Activated gamma-delta T cell (primary cell): ENCODE results near the gene ZDHHC11.
"Not testable (repeated sequence)": the region's sequence is repeated elsewhere in the genome, so short reads cannot be mapped to it uniquely, and the experiment has no call there.

ENCODE experiments used
- DNase-seq: peaks from one replicate; lab custom pipeline; 2025; lab: John Stamatoyannopoulos, UW

ZDHHC11 gene

DNA sequence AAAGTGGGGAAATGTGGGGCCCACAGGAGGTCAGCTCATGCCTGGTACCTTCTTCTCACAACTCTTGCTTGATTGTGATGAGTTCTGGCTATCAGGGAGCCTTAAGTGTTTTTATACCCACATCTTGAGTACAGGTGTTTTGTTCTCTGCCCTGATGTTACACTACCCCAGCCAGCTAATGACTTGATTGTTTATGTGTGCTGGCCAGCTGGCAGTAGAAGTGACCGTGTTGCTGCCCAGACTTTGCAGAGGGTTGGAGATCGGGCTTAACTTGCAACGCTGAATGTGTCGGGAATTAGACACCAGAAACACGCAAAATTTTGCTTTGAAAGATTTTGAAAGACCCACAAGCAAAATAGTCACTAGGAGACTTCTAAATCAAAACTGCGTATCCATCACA is 49.3 kb downstream of the ZDHHC11 start:
- DNase-seq: no peak

DNA sequence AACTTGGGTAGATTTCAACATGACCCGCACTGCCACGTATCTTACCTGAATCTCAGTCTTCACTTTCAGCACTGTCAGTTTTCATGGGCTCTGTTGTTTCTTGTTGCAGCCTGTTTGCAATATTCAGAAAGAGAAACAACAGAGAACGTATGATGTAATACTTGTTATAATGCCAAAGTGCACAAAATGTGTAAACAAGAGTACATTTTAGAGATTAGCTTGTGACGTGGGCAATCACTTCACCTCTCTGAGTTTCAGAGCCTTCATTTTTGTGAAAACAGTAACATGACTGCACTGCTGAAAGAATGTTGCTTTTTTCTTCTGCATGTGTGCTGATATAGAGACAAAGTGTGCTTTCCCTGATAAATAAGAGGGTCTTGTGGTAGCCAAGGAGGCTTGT is 49.7 kb downstream of the ZDHHC11 start:
- not testable (repeated sequence) for DNase-seq

DNA sequence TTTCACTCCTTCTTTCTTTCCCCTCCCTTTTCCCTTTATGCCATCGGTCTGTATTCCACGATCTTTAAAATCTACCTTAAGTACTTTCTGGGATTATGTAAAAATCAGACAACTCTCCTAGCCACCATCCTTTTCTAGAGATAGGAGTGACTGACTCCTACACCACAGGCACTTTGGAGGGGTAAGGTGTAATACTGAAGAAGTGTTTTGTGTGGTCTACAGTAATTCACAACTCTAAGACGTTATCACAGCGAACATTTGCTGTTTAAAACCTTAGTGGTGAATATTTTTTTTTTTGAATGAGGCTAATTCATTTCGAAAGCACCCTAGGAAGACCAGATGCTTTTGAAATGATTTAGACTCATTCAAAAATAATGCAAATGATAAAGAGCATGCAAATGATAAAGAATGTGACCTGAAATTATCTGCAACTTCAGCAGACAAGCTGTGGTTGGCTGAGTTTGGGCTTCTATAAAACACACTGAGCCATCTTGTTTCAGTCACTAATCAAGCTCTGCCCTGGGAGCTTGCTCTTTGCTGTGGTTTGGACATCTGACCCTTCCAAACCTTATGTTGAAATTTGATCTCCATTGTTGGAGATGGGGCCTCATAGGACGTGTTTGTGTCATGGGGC is 52.2 kb downstream of the ZDHHC11 start:
- not testable (repeated sequence) for DNase-seq

DNA sequence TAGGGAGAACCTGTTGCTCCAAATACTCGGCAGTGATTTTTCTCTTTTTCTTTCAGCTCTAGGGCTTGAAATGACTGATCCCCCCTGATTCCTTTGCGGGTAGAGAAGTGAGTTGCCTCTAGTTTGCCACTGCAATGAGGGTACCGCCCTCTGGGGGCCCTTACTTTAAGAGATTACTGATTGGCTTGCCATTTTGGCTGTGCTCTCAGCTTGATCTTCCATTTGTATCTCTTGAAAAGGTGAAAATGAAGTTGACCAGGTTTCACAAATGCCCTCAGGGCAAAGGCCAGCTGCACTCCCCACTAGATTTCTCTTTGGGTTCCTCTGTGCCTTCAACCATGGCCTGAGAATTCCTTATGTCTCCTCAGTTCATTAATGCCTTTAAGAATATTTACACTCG is 52.8 kb downstream of the ZDHHC11 start:
- not testable (repeated sequence) for DNase-seq

DNA sequence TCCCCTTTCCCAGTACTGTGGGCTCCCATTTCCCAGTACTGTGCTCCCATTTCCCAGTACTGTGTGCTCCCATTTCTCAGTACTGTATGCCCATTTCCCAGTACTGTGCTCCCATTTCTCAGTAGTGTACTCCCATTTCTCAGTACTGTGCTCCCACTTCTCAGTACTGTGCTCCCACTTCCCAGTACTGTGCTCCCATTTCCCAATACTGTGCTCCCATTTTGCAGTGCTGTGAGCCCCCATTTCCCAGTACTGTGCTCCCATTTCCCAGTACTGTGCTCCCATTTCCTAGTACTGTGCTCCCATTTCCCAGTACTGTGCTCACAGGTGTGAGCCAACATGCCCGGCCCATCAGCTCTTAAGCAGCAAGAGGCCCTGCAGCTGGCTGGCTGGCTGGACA is 54.9 kb downstream of the ZDHHC11 start:
- DNase-seq: not testable (repeated sequence)

DNA sequence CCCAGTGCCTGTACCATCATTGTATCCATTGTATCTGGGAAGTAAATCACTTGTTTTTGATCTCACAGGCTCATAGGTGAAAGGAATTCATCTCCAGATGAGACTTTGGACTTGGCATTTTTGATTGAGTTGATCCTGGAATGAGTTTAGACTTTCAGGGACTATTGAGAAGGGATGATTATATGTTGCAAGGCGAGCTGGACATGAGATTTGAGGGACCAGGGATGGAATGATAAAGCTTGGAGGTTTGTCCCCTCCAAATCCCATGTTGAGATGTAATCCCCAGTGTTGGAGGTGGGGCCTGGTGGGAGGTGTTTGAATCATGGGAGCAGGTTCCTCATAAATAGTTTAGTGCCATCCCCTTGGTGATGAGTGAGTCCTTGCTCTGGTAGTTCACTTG is 55.8 kb downstream of the ZDHHC11 start:
- DNase-seq: not testable (repeated sequence)

DNA sequence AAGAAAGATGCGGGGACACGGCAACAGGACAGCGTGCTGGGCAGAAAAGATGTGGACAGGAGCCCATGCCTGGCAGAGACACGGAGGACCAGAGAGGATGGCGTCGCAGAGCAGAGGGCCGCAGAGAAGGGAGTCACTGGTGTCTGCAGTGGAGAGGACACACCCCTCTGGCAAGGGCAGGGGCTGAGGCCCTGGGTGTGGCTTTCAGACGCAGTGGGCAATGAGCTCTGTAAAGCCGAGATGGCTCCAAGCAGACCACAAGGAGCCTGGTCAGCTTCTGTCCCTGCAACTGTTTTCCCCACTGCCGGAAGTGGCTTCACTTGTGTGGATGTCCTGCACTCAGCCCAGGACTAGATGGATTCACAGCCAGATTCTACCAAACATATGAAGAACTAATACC is 62.1 kb downstream of the ZDHHC11 start:
- DNase-seq: not testable (repeated sequence)

DNA sequence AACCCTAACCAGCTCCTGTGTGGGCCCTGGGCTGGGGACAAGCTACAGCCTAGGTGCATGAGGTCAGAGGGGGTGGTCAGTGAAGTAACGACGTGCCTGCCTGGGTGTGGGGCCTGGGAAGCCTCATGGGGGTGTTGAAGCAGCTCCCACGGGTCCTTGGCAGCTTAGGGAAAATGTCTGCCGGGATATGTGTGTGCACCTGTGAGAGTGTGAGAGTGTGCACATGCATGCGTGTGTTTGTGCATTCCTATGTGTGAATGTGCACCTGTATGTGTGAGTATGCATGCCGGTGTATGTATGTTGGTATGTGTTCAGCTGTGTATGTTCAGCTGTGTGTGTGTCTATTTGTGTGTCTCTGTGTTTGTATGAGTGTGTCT is 62.9 kb downstream of the ZDHHC11 start:
- not testable (repeated sequence) for DNase-seq

DNA sequence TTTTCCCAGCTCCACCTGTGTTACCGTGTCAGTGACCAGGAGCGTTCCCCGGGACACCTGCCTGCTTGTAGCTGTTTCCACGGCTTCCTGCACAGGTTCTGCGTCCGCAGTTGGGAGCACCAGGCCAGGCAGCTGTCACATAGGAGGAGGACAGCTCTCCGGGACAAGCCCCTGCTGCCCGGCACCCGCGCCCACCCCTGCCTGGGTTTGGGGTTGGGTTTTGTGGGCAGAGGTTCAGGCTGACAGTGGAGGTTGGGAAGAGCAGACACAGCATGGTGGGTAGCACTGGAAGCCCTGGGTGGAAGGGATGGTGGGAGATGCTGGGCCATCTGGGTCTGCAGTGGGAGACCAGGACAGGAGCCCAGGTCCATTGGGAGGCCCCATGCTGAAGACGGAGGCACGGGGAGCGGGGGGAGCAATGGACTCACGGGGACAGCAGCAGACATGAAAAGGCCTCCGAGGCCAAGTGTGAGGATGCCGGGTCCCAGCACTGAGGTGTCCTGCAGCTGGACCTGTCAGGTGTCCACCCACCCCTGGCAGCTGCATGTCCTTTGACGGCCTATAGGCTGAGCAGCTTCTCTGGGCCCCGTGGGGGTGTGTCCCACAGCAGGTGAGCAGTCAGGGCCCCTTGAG is 63.4 kb downstream of the ZDHHC11 start:
- DNase-seq: not testable (repeated sequence)

DNA sequence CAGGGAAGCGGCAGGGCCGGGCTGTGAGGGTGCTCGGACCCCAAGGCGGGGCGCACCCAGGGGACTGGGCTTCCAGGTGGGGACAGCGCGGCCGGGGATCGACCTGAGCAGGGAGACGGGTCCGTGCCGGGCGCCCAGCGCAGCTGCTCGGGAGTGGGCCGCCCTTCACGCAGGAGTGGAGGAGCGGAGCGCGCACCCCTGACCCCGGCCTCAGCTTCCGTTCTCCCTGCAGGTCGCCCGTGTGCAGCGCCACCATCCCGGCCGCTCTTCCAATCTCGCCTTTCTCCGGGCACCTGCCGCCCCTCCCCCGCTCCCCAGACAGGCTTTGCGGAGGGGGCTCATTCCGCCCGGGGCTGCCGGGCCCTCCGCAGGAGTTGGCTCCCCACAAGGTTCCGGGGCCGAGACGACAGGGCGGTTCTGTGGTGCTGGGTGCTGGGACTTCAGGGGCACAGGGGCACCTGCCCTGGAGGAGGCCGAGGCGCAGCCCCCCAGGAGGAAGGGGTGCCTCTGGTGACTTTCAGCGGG is 65.5 kb downstream of the ZDHHC11 start:
- DNase-seq: not testable (repeated sequence)

DNA sequence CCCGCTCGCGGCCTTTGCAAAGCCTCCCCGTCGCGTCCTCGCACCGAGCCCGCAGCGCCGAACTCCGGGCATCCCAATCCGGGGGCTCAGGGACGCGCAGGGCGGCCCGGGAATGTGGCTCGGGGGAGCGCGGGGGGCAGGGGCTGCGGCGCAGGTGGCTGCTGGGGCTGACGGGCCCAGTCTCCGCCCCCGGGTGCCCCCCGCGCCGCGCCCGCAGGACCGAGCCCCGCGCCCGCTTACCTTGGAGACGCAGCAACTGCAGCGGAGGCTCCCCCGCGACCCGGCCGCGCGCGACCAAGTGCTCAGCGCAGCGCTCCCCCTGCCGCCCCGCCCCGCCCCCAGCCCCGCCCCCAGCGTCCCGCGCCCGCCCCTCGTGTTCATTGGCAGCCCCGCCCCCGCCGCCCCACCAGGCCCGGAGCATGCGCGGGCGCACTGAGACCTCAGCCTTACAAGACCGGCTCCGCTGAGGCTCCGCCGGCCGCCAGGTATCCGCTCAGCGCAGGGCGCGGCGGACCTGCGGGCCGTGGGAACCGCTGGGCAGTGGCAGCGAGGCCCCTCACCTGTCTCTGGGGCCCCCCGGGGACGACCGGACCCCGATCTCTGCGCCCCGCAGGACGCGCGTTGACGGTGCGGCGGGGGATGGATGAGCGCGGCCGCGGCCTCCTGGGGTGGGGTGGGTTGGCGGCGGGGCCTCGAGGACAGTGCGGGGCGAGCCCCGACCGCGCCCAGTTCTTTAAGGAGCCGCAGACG is 66.2 kb downstream of the ZDHHC11 start, which contains the start of gene ZDHHC11B:
Gene ZDHHC11B, minus strand, starts transcription at position 302 of the 750 bp plus-strand sequence. CDS start 17,810 bp downstream, outside the sequence.
- DNase-seq: peak; percentile 80

DNA sequence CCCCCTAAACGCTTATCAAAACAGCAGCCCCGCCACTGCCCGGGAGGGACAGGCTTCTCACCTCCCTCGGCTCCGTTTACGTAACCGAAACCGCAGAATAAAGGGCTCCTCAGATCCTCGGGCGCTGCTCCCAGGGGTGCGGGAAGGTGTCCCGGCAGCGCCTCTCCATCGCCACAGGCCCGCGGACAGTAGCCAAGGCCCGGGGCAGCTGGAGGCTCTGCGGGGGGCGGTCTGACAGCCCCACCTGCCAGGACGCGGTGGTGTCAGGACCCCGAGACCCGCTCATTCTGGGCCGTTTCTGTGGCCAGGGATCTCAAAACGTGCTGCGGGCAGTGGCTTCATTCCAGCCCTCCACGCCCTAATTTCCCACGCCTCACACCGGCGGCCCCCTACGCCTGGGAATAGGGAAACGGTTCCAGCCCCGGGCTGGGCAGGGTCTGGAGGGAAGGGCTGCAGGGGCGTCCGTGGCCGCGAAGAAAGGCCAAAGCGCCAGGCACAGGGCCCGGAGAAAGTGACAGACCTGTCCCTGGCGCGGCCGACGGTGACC is 66.8 kb downstream of the ZDHHC11 start:
- peak; percentile 22 for DNase-seq

DNA sequence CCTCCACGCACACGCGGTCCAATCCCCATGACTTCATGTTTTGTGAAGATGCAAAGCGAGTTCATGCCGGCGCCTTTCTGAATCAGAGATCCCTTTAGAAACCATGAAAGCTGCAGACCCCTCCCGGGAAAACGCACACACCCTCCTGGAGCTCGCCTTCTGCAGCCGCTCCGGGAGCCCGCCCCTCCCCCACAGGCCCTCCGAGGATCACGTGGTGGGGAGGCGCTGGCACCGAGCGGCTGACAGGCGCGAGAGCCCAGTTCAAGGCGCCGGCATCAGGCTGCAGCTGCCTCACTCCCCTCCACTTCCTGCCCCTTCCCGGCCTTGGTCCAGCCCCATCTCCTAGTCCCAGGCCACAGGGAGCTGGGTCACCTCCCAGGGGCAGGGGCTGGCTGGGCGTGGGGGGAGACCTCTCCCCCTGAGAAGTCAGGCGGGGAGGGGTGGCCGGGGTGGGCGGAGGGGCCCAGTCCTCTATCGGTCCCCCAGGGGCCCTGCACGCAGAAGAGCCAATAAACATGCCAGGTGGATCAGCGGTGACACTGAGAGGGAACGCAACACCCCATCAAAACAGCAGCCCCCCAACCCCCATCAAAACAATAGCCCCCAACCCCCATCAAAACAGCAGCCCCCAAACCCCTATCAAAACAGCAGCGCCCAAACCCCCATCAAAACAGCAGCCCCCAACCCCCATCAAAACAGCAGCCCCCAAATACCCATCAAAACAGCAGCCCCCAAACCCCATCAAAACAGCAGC is 67.6 kb downstream of the ZDHHC11 start:
- DNase-seq: not testable (repeated sequence)

DNA sequence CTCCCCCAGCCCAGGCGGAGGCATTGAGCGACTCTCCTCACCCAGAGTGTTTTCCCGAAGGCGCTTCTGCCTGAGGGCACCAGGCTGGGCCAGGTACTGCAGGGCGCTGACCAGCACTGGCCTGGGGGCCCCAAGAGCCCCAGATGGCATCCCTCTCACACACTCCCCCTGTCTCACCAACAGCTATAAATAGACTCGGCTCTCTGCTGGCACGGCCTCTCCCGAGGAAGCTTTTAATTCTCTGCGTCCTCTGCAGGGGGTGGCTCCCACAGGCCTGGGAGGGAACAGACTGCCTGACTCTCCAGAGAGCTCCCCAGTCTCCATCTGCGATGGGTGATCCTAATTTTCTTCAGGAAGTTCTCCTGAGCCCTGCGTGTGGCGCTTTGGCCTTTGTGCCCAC is 68.4 kb downstream of the ZDHHC11 start:
- DNase-seq: not testable (repeated sequence)

DNA sequence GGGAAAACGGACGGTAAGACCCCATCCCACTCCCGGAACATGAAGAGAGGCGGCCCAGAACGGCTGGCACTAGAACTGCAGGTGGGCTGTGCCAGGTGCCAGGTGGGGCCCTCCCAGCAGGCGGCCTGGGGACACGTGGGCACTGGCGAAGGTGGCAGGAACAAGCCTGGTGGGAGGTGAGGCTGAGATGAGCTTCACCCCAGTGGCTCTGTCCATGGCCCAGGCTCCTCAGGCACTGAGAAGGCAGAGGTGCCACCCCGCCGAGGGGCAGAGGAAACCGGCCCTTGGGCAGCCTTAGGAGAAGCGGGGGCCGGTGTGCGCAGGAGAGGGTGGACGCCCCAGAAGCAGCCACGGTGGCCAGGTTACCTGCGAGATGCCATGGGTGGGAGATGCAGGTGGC is 70.2 kb downstream of the ZDHHC11 start:
- DNase-seq: not testable (repeated sequence)

DNA sequence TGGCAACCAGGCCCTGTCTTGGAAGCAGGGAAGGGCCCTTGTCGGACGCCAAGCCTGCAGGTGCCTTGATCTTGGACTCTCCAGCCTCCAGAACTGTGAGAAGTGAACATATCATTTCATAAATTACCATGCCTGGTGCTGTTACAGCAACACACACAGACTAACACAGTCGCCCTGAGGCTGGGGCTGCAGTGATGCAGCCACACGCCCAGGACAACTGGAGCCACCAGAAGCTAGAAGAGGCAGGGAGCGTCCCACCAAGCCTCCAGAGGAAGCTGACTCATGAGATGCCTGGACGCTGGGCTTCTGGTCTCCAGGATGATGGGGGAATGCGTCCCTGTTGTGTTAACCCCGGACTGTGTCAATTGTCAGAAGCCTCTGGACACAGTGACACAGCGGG is 71.8 kb downstream of the ZDHHC11 start:
- not testable (repeated sequence) for DNase-seq

DNA sequence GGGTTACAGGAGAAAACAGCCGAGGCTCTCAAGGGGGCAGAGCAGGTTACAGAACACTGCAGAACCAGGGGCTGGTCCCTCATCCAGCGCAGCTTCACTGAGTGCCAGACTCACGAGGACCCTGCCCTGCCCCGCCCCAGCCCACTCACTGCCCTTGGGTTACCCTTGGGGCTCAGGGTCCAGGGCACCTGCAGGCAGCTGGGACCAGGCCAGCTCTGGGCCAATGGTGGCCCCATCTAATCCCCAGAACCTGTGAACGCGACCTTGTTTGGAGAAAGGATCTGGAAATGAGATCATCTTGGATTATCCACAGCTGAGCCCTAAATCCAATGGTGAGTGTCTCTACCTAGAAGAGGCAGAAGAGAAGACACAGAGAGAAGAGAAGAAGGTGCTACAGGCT is 72.4 kb downstream of the ZDHHC11 start:
- not testable (repeated sequence) for DNase-seq

DNA sequence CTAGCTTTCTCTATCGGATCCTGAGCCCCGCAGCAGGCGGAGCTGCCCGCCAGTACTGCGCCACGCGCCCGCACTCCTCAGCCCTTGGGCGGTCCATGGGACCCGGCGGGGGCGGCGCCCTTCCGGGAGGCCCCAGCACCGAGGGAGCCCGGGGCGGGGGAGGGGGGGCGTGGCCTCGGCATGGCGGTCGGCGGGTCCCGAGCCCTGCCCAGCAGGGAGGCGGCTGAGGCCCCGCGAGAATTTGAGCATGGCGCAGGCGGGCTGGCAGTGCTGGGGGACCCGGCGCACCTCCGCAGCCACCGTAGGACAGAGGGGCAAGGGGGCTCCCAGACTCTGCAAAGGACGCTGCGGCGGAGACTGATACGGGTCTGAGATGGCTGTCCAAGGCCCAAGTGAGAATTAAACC is 73.0 kb downstream of the ZDHHC11 start:
- DNase-seq: no peak

DNA sequence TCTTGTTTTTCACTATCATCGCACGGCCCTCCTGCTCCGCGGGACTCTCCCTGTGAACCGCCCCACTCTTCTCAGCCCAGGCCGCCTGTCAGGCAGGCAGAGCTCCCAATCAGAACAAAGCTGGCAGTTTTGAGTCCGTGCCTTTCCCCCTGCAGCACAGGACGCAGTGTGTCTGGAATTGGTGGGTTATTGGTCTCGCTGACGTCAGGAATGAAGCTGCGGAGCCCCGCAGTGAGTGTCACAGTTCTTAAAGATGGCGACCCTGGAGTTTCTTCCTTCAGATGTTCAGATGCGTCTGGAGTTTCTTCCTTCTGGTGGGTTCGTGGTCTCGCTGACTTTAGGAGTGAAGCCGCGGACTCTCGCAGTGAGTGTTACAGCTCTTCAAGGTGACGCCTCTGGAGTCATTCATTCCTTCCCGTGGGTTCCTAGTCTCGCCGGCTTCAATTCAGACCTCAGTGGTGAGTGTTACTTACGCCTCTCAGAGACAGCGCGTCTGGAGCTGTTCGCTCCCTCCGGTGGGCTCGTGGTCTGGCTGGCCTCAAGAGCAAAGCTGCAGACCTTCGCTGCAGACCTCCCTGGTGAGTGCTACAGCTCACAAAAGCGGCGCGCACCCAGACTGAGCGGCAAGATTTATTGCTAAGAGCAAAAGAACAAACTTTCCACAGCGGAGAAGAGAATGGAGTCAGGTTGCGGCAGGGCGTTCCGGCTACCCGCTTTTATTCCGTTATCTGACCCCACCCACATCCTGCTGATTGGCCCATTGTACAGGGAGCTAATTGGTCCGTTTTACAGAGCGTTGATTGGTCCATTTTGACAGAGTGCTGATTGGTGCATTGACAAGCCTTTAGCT is 73.7 kb downstream of the ZDHHC11 start:
- DNase-seq: no peak
